ENCODE data around the gene HSPA14.
"Not testable (repeated sequence)": the region's sequence is repeated elsewhere in the genome, so short reads cannot be mapped to it uniquely, and the experiment has no call there.

Gene HSPA14

DNA sequence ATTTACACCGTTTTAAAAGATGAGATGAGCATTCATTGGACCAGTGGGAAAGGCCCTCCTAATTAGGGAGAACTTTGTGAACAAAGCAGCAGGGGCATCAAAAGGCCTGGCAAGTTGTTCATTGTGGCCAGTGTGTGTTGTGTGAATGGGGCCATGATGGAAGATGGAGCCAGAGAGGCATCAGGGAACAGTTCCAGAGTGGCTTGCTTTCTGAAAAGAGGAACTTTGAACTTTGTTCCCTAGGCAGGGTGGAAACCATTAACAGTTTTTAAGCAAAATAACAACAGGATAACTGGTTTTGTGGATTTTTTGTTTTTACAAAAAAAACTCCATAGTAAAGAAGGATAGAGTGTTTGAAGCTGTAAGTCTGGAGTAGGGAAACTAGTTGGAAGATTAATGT is 53.0 kb downstream of the HSPA14 start:
- DNase-seq, result no peak

DNA sequence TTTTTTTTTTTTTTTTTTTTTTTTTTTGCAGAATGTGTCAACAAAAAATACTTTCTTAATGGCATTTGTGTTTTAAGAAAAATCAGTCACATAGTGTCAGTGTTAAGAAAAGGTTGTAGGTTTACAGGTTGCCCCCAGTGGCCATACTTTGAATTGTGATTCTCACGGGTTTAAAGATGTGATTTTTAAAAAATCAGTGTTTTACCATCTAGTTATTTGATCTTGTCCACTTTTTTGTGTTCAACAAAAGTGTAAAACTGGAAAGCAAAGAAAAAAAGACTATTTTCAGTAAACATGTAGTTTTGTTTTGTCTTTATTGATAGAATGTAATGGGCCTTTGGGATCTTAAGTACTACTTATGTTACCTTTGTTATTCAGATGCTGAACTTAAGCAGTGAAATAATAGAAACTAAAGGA is 66.2 kb downstream of the HSPA14 start:
- no peak for DNase-seq

DNA sequence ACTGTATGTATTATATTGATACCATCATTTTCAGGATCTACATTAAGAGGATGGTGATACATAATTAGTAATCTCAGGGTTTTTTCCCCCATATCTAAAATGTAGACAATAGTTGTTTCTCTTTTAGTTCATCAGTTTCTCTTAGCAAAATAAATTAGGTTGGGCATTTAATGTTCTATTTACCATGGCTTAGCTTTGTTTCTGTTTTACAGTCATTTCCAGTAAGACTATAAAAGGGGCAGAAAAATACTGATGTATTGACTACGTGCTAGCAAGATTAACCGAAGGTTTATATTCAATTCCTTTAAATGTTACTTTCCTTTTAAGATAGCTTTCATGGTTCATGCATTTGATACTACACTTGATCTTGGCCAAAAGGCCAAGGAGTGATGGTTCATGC is 66.8 kb downstream of the HSPA14 start:
- DNase-seq, result no peak

DNA sequence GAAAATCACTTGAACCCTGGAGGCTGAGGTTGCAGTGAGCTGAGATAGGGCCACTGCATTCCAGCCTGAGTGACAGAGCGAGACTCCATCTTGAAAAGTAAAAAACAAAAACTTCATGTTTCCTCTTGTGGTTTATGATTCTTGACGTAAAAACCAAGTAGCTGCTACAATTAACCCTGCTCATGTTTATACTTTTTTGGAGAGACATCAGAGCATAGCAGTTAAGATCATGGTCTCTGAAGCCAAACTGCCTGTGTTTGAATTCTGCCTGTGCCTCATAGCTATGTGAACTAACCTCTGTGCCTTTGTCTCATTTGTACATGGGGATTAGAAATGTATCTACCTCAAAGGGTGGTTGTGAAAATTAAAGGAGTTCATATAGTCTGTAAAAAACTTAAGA is 67.8 kb downstream of the HSPA14 start:
- DNase-seq, result no peak

DNA sequence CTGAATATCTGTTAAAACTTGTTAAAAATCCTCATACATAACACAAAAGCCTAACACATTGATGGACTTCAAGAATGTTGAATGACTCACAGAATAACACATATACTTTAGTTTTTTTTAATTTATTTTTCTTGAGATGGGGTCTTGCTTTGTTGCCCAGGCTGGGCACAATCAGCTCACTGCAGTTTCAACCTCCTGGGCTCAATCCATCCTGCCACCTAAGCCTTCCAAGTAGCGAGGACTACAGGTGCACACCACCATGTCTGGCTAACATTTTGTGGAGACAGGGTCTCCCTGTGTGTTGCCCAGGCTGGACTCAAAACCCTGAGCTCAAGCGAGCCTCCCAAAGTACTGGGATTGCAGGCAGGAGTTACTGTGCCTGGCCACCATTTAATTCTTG is 68.7 kb downstream of the HSPA14 start:
- DNase-seq, result no peak

DNA sequence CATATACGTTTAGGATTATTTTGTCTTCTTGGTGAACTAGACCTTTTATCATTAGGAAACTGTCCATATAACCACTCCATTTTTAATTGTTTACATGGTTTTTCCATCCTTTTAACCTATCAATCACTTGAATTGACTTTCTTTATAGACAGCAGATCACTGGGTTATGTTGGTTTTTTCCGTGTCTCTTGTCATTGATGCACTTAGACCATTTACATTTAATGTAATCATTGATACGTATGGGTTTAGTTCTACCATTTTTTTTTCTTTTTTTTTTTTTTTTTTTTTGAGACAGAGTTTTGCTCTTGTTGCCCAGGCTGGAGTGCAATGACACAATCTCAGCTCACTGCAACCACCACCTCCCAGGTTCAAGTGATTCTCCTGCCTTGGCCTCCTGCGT is 69.5 kb downstream of the HSPA14 start:
- not testable (repeated sequence) for DNase-seq

DNA sequence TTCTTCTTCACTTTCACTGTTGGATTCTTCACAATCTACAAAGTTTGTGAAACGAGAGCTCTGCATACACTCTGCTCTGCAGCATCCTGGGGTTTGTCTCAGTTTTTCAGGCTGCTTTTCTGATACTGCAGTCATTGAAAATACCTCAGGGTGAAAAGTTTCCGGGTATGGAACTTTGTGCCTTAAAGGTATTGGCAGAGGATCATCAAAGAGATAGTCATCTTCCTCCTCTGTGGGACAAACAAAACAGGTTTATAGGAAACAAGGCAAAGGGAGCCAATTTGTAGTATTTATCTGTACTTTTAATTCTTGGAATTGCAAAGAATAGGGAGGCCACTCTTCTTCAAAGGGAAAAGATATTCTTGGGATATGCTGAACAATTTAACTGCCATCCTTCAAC is 71.0 kb downstream of the HSPA14 start:
- DNase-seq, result no peak

DNA sequence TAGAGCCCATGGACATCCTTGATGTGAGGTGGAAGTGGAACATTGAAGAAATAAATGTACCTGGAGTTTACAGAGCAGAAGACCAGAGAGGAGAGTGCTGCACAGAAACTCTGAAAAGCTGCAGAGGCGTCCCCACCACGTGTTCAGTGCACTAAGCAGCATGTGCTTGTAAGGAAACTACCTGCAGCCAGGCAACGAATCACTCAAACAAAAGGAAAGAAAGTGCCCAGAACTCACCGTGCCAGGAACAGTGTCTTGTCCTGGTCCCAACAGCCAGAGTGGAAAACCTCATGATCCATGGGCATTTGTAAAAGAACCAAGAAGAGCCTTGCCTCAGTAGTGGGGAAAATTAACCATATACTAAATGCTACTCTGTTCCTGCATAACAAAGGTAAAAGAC is 72.8 kb downstream of the HSPA14 start:
- no peak for DNase-seq

DNA sequence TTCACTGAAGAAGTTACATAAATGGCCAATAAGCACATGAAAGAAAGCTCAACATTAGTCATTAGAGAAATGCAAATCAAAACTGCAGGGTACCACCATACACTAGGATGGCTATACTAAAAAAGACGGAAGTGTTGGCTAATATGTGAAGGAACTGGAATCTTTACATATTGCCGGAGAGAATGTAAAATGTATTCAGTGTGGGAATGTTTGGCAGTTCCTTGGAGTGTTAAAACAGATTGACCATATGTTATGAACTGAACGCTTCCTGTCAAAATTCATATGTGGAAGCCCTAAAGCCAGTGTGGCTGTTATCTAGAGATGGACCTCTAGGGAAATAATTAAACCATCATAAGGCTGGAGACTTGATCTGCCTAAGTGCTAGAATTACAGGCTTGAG is 73.7 kb downstream of the HSPA14 start:
- DNase-seq, result no peak

DNA sequence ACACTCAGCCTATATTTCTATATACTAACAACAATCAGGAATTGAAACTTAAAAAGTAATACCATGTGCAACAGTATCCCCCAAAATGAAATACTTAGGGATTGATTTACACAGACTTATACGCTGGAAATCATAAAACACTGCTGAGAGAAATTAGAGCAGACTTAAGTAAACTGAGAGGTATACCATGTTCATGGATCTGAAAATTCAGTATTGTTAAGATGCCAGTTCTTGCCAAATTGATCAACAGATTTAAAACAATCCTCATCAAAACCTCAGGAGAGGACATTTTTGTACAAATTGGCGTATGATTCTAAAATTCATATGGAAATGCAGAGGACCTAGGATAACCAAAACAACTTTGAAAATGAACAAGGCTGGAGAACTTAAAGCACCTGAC is 78.5 kb downstream of the HSPA14 start:
- no peak for DNase-seq

DNA sequence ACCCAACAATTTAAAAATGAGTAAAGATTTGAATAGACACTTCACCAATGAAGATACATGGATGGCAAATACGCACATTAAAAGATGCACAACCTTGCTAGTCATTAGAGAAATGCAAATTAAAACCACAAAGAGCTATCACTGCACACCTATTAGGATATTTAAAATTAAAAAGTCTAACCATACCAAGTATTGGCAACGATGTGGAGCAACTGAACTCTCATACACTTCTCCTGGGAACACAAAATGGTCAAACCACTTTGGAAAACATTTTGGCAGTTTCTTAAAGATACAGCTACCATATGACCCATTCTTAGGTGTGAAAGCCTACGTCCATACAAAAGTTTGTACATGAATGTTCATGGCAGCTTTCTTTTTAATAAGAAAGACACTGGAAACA is 79.7 kb downstream of the HSPA14 start:
- DNase-seq, result no peak

DNA sequence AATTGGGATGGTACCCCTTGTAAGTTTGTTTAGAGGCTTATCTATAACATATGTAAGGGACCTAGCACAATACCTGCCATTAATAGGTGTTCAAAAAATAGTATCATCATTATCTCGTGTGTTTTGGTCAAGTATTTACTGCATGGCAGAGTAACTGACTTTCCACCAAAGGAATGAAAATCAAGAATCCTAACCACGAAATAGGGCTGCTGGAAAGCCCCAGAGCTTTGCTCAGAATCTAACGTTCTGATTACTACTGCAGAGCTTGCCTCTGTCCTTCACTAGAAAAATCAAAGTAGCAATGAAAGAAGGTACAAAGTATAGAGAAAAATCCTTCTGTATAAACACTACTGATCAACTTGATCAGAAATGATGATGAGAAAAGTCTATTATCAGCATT is 80.9 kb downstream of the HSPA14 start:
- DNase-seq, result no peak

All from SHP77 treated with DMSO at 0.1 percent for 48 hours (cell line).